ENCODE data around the gene RIN2. TPM values are rescaled to one million over a fixed set of nuclear protein-coding genes. Genes with fewer than 3 reads are reported as not detected.

Gene RIN2
- total RNA-seq, 6 experiments from 2014 or later = 7.0 to 37.7 (median 13.8) TPM

GRCh38 chr20:19782669-19783068 lies 24.6 kb downstream of the RIN2 start:
- H3K9me3 ChIP-seq = no peaks in the 10 kb centered on the region
- DNase-seq (no peak), ATAC-seq (no peak)
- intact Hi-C loops (cut with DNase I) = loop anchor here (10.0 kb wide), 3 partner anchors 88 to 212 kb away; no protein-coding TSS in a partner anchor
- no peak overlapping the region for H3K27ac ChIP-seq
- peaks cover 0 to 13% (median 0%) of the 10 kb centered on the region in 4 donors for H3K4me1 ChIP-seq
- H3K4me3 ChIP-seq = no peak overlapping the region
- no peaks in the 10 kb centered on the region for H3K36me3 ChIP-seq
- H3K27me3 ChIP-seq = no peaks in the 10 kb centered on the region
- WGBS (ENCODE audit: insufficient coverage, low coverage, low lambda C conversion rate, missing lambda C conversion rate) = 80% methylated on average over 2 of the region's 3 CpGs
- TF ChIP-seq, protein P1, sequence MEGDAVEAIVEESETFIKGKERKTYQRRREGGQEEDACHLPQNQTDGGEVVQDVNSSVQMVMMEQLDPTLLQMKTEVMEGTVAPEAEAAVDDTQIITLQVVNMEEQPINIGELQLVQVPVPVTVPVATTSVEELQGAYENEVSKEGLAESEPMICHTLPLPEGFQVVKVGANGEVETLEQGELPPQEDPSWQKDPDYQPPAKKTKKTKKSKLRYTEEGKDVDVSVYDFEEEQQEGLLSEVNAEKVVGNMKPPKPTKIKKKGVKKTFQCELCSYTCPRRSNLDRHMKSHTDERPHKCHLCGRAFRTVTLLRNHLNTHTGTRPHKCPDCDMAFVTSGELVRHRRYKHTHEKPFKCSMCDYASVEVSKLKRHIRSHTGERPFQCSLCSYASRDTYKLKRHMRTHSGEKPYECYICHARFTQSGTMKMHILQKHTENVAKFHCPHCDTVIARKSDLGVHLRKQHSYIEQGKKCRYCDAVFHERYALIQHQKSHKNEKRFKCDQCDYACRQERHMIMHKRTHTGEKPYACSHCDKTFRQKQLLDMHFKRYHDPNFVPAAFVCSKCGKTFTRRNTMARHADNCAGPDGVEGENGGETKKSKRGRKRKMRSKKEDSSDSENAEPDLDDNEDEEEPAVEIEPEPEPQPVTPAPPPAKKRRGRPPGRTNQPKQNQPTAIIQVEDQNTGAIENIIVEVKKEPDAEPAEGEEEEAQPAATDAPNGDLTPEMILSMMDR (IDR thresholded peaks at IDR 0.05) = no peak
- TF ChIP-seq POLR2A (IDR thresholded peaks at IDR 0.05) = no peak

DNA sequence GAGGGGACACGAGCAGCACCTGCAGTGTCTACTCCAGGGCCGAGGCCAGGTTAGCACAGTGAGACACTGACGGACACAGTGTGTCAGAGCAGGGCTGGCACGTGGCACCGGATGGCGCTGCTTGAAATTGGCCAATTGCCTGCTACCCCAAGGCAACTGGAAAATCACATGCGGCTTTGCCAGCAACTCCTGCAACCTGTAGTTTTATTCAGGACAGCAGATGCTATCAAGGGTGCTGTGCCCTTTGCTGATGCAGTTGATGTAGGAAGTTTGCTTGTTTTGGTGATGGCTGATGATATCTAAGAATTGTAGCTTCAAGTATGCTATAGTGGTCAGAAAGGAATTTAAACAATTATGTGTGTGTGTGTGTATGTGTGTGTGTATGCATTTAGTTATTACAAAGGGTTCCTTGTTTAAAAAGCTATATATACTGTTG lies 25.9 kb downstream of the RIN2 start:
- Histone ChIP-seq H3K27ac (no peak overlapping the region), H3K4me1 (peaks cover 0 to 13% (median 0%) of the 10 kb centered on the region in 4 donors), H3K9me3 (no peaks in the 10 kb centered on the region), H3K4me3 (no peak overlapping the region), H3K27me3 (no peaks in the 10 kb centered on the region), H3K36me3 (no peaks in the 10 kb centered on the region)
- WGBS (ENCODE audit: insufficient coverage, low coverage, low lambda C conversion rate, missing lambda C conversion rate) = 60% methylated on average over 1 of the region's 7 CpGs
- peak; percentile 33 to 60 (median 48) for ATAC-seq
- TF ChIP-seq POLR2A (IDR thresholded peaks at IDR 0.05) = no peak
- TF ChIP-seq, protein P1 (IDR thresholded peaks at IDR 0.05) = no peak
- DNase-seq = peak in 2 of 3 donors; percentile 42 to 54
- intact Hi-C loops (cut with DNase I) = loop anchor here (10.0 kb wide), 3 partner anchors 89 to 211 kb away; no protein-coding TSS in a partner anchor

GRCh38 chr20:19784511-19785172 lies 26.6 kb downstream of the RIN2 start:
- H3K27me3 ChIP-seq = no peaks in the 10 kb centered on the region
- H3K4me3 ChIP-seq = no peak overlapping the region
- WGBS (ENCODE audit: insufficient coverage, low coverage, low lambda C conversion rate, missing lambda C conversion rate) = 19% methylated on average over 11 of the region's 11 CpGs
- no peaks in the 10 kb centered on the region for H3K36me3 ChIP-seq
- ATAC-seq = peak; percentile 92 to 97 (median 94)
- no peaks in the 10 kb centered on the region for H3K9me3 ChIP-seq
- H3K27ac ChIP-seq = no peak overlapping the region
- intact Hi-C loops (cut with DNase I) = loop anchor here (10.0 kb wide), 3 partner anchors 90 to 210 kb away; no protein-coding TSS in a partner anchor
- peak in 1 of 3 donors; percentile 54 for DNase-seq
- TF ChIP-seq POLR2A (IDR thresholded peaks at IDR 0.05) = no peak
- TF ChIP-seq, protein P1 (IDR thresholded peaks at IDR 0.05) = peak; percentile 68 to 83 (median 73)
- H3K4me1 ChIP-seq = peaks cover 0 to 13% (median 0%) of the 10 kb centered on the region in 4 donors

DNA sequence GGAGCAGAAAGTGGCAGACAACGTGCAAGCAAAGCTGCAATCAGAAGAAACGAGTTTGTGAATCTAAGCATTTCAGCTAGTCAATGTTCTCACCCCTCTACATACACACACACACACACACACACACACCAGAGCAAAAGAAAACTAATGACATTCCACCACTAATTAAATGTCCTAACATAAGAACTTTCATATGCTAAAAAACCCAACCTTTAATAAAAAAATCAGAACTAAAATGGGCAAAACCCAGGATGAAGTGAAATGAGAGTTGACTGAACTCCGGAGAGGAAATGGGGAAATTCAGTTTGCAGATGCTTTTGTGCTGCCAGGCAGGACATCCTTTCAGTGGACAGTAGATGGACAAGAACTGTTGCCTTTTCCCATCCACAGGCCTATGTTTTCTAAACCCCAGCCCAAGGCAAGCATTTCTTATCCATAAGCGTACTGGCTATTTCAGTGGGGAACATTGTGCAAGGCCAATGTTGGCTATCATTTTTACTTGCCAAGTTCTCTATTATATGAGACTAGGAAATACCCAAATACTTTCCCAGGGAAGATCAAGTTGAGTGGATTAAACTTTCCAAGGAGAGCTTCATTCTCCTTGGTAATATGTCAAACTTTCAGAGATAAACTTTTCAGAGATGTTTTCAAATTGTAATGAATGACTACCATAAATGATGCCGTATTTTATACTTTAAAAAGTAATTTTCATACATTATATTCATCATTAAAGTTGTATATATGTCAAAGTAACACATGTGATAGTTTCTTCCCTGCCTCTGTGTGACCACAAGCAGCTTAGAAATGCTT lies 27.3 kb downstream of the RIN2 start:
- Histone ChIP-seq H3K36me3 (no peaks in the 10 kb centered on the region), H3K4me1 (peaks cover 0 to 13% (median 0%) of the 10 kb centered on the region in 4 donors), H3K9me3 (no peaks in the 10 kb centered on the region), H3K4me3 (no peak overlapping the region), H3K27me3 (no peaks in the 10 kb centered on the region), H3K27ac (no peak overlapping the region)
- TF ChIP-seq, protein P1 (IDR thresholded peaks at IDR 0.05) = no peak
- TF ChIP-seq POLR2A (IDR thresholded peaks at IDR 0.05) = no peak
- DNase-seq (no peak), ATAC-seq (peak in 1 of 4 donors; percentile 28)
- intact Hi-C loops (cut with DNase I) = loop anchor here (10.0 kb wide), 3 partner anchors 91 to 209 kb away; no protein-coding TSS in a partner anchor
- WGBS (ENCODE audit: insufficient coverage, low coverage, low lambda C conversion rate, missing lambda C conversion rate) = 24% methylated on average over 5 of the region's 5 CpGs

Data from right lobe of liver (tissue), 6 donors.